WI38 (cell line): ENCODE measurements around the gene APOD.
"Not testable (repeated sequence)": the region's sequence is repeated elsewhere in the genome, so short reads cannot be mapped to it uniquely, and the experiment has no call there.

Experiments
- H3K4me3 ChIP-seq: 2 replicates; pipeline ENCODE4 v1.5.1; 2011; ENCODE audit warnings: low read depth, mild to moderate bottlenecking, control low read depth, low read length
- CTCF ChIP-seq: IDR thresholded peaks from 2 replicates; pipeline ENCODE4 v1.5.1; 2012; ENCODE audit warnings: low read depth, mild to moderate bottlenecking, control low read depth, low read length

The APOD gene

DNA sequence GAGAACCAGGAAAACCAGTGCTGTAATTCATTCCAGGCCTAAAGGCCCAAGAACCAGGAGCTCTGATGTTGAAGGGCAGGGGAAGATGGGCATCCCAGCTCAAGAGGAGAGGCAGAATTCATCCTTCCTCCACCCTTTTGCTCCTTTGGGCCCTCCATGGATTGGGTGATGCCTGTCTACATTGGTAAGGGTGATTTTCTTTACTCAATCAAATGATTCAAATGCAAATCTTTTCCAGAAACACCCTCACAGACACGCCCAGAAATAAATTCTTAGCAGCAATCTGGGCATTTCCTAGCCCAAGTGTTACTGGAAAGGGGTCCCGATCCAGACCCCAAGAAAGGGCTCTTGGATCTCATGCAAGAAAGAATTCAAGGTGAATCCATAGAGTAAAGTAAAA, 17.6 kb upstream of the APOD start:
- no peak overlapping the region for H3K4me3 ChIP-seq
- TF ChIP-seq CTCF, result no peak

DNA sequence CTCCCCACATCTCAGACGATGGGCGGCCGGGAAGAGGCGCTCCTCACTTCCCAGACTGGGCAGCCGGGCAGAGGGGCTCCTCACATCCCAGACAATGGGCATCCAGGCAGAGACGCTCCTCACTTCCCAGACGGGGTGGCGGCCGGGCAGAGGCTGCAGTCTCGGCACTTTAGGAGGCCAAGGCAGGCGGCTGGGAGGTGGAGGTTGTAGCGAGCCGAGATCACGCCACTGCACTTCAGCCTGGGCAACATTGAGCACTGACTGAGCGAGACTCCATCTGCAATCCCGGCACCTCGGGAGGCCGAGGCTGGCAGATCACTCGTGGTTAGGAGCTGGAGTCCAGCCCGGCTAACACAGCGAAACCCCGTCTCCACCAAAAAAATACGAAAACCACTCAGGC, 16.2 kb upstream of the APOD start:
- not testable (repeated sequence) for H3K4me3 ChIP-seq

DNA sequence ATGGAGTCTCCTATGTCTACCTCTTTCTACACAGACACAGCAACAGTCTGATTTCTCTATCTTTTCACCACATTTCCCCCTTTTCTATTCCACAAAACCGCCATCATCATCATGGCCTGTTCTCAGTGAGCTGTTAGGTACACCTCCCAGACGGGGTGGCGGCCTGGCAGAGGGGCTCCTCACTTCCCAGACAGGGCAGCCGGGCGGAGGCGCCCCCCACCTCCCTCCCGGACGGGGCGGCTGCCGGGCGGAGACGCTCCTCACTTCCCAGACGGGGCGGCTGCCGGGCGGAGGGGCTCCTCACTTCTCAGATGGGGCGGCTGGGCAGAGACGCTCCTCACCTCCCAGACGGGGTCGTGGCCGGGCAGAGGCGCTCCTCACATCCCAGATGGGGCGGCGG, 15.8 kb upstream of the APOD start:
- H3K4me3 ChIP-seq, result not testable (repeated sequence)

DNA sequence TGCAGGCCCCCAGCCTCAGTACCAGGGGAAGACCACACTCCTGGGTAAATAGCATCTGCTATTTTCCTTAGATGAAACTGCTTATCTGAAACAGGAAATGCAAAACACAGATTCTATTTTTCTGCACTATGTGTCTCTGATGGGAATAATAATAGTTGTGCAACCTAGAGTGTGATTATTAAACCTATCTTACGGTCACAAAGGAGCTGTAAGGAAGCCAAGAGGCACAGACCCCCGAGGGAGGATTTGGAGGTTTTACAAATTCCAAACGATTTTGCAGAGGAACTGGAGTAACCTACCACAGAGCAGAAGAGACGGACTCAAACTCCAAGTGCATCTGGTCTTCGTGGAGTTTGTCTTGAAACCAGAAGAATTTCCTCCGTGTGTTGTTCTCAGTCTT, 14.1 kb upstream of the APOD start:
- no peak for TF ChIP-seq CTCF
- no peak overlapping the region for H3K4me3 ChIP-seq

DNA sequence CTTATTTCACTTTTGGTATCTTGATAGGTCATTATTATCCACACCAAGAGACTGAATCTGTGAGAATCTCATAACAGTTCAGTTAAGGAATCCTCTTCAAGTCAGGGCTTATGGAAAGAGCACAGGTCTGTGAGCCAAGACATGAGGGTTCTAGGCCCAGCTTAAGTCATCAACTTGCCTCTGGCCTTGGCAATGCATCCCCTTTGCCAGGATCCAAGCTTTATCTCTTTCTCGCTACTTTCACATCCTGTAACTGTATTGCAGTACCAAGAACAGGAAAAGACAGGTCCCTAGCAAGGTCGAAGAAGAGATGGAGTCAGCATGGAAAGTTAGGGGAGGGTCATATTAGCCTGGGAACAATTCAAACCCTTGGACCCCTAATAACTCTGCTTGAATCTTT, 13.5 kb upstream of the APOD start:
- no peak overlapping the region for H3K4me3 ChIP-seq
- TF ChIP-seq CTCF, result no peak

- no peak for TF ChIP-seq CTCF
- no peak overlapping the region for H3K4me3 ChIP-seq
These were observed 13.0 kb upstream of the APOD start for GRCh38 chr3:195596765-195597171.

- no peak overlapping the region for H3K4me3 ChIP-seq
- TF ChIP-seq CTCF, result no peak
These were observed 12.2 kb upstream of the APOD start for GRCh38 chr3:195595785-195596531.

DNA sequence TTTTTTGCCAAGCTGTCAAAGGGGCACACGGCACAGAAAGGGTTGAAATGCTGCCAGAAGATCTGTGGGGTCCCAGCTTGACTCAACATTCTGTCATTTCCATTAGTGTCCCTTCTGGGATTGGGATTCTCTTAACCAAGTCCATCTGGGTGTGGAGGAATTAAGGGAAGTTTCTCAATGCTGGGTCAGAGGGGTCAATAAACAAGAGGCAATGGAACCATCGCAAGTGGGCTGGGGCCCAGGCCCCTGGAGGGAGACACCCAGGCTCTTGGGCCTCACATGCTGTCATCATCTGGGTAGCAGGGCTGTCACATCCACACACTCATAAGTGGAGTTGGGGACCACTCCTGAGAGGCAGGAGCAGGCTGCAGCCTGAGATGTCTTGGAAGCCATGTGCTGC, 8.1 kb upstream of the APOD start:
- TF ChIP-seq CTCF, result no peak
- H3K4me3 ChIP-seq, result no peak overlapping the region
